Measurements from ENCODE around the gene CAMK2D. TPM values are rescaled to one million over a fixed set of nuclear protein-coding genes. Genes with fewer than 3 reads are reported as not detected.

Gene CAMK2D
- total RNA-seq, 1 experiment from 2014 or later = 22.1 TPM

GRCh38 chr4:113596396-113596795, 165.1 kb downstream of the CAMK2D start:
- TF ChIP-seq, protein P1, sequence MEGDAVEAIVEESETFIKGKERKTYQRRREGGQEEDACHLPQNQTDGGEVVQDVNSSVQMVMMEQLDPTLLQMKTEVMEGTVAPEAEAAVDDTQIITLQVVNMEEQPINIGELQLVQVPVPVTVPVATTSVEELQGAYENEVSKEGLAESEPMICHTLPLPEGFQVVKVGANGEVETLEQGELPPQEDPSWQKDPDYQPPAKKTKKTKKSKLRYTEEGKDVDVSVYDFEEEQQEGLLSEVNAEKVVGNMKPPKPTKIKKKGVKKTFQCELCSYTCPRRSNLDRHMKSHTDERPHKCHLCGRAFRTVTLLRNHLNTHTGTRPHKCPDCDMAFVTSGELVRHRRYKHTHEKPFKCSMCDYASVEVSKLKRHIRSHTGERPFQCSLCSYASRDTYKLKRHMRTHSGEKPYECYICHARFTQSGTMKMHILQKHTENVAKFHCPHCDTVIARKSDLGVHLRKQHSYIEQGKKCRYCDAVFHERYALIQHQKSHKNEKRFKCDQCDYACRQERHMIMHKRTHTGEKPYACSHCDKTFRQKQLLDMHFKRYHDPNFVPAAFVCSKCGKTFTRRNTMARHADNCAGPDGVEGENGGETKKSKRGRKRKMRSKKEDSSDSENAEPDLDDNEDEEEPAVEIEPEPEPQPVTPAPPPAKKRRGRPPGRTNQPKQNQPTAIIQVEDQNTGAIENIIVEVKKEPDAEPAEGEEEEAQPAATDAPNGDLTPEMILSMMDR (IDR thresholded peaks at IDR 0.05; ENCODE audit: unreplicated experiment) = no peak
- no TSS peak for BruUV-seq (replicated peaks)
- Mint-ChIP-seq H3K4me3 (ENCODE audit: low read depth, unreplicated experiment) (no peak overlapping the region), H3K36me3 (ENCODE audit: insufficient read depth, unreplicated experiment) (no peaks in the 10 kb centered on the region), H3K27ac (ENCODE audit: unreplicated experiment) (no peak overlapping the region), H3K27me3 (ENCODE audit: unreplicated experiment) (no peaks in the 10 kb centered on the region), H3K9me3 (ENCODE audit: low read depth, unreplicated experiment) (no peaks in the 10 kb centered on the region), H3K4me1 (ENCODE audit: low read depth, unreplicated experiment) (no peaks in the 10 kb centered on the region)
- intact Hi-C loops (cut with micrococcal nuclease; ENCODE audit: unreplicated experiment) = no loop called here
- CTCF ChIA-PET = no interaction called here
- no peak for DNase-seq

DNA sequence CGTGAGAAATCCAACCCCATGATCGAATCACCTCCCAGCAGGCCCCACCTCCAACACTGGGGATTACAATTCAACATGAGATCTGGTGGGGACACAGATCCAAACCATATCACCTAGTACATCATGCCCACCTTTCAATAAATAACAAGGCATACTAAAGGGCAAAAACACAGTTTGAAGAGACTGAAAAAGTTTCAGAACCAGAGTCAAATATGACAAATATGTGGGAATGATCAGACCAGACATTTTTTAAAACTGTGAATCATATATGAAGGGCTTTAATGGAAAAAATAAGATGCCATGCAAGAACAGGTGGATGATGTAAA, 167.3 kb downstream of the CAMK2D start:
- DNase-seq = no peak
- Mint-ChIP-seq H3K36me3 (ENCODE audit: insufficient read depth, unreplicated experiment) (no peaks in the 10 kb centered on the region), H3K27me3 (ENCODE audit: unreplicated experiment) (no peaks in the 10 kb centered on the region), H3K4me1 (ENCODE audit: low read depth, unreplicated experiment) (no peaks in the 10 kb centered on the region), H3K9me3 (ENCODE audit: low read depth, unreplicated experiment) (no peaks in the 10 kb centered on the region), H3K4me3 (ENCODE audit: low read depth, unreplicated experiment) (no peak overlapping the region), H3K27ac (ENCODE audit: unreplicated experiment) (no peak overlapping the region)
- CTCF ChIA-PET = no interaction called here
- TF ChIP-seq, protein P1 (IDR thresholded peaks at IDR 0.05; ENCODE audit: unreplicated experiment) = no peak
- BruUV-seq (replicated peaks) = no TSS peak
- intact Hi-C loops (cut with micrococcal nuclease; ENCODE audit: unreplicated experiment) = no loop called here

- intact Hi-C loops (cut with micrococcal nuclease; ENCODE audit: unreplicated experiment) = no loop called here
- no peaks in the 10 kb centered on the region for H3K27me3 Mint-ChIP-seq (ENCODE audit: unreplicated experiment)
- TF ChIP-seq, protein P1 (IDR thresholded peaks at IDR 0.05; ENCODE audit: unreplicated experiment) = no peak
- BruUV-seq (replicated peaks) = no TSS peak
- H3K27ac Mint-ChIP-seq (ENCODE audit: unreplicated experiment) = no peak overlapping the region
- H3K9me3 Mint-ChIP-seq (ENCODE audit: low read depth, unreplicated experiment) = no peaks in the 10 kb centered on the region
- H3K4me1 Mint-ChIP-seq (ENCODE audit: low read depth, unreplicated experiment) = no peaks in the 10 kb centered on the region
- H3K36me3 Mint-ChIP-seq (ENCODE audit: insufficient read depth, unreplicated experiment) = no peaks in the 10 kb centered on the region
- CTCF ChIA-PET = no interaction called here
- no peak for DNase-seq
- no peak overlapping the region for H3K4me3 Mint-ChIP-seq (ENCODE audit: low read depth, unreplicated experiment)
These were observed 167.9 kb downstream of the CAMK2D start for GRCh38 chr4:113593400-113594230.

GRCh38 chr4:113591982-113592381, 169.6 kb downstream of the CAMK2D start:
- H3K27ac Mint-ChIP-seq (ENCODE audit: unreplicated experiment) = no peak overlapping the region
- intact Hi-C loops (cut with micrococcal nuclease; ENCODE audit: unreplicated experiment) = no loop called here
- no peaks in the 10 kb centered on the region for H3K4me1 Mint-ChIP-seq (ENCODE audit: low read depth, unreplicated experiment)
- no peaks in the 10 kb centered on the region for H3K27me3 Mint-ChIP-seq (ENCODE audit: unreplicated experiment)
- no TSS peak for BruUV-seq (replicated peaks)
- H3K9me3 Mint-ChIP-seq (ENCODE audit: low read depth, unreplicated experiment) = no peaks in the 10 kb centered on the region
- TF ChIP-seq, protein P1 (IDR thresholded peaks at IDR 0.05; ENCODE audit: unreplicated experiment) = no peak
- no peaks in the 10 kb centered on the region for H3K36me3 Mint-ChIP-seq (ENCODE audit: insufficient read depth, unreplicated experiment)
- CTCF ChIA-PET = no interaction called here
- DNase-seq = no peak
- no peak overlapping the region for H3K4me3 Mint-ChIP-seq (ENCODE audit: low read depth, unreplicated experiment)

Measured in Calu3 (cell line).